NCI-H774 (cell line): Measurements from ENCODE around the gene SRP9.
"Not testable (repeated sequence)": the region's sequence is repeated elsewhere in the genome, so short reads cannot be mapped to it uniquely, and the experiment has no call there.

Experiments
- DNase-seq: peaks from one replicate; lab custom pipeline; 2025; lab: John Stamatoyannopoulos, UW

The SRP9 gene

DNA sequence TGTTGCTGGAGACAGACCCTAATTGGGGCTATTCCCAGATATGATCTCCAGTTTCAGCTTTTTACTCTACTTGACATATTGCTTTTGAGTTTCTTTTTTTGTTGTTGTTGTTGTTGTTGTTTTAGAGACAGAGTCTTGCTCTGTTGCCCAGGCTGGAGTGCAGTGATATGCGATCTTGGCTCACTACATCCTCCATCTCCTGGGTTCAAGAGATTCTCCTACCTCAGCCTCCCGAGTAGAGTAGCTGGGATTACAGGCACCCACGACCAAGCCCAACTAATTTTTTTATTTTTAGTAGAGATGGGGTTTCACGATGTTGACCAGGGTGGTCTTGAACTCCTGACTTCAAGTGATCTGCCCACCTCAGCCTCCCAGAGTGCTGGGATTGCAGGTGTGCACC lies 1.3 kb upstream of the SRP9 start:
- no peak for DNase-seq

DNA sequence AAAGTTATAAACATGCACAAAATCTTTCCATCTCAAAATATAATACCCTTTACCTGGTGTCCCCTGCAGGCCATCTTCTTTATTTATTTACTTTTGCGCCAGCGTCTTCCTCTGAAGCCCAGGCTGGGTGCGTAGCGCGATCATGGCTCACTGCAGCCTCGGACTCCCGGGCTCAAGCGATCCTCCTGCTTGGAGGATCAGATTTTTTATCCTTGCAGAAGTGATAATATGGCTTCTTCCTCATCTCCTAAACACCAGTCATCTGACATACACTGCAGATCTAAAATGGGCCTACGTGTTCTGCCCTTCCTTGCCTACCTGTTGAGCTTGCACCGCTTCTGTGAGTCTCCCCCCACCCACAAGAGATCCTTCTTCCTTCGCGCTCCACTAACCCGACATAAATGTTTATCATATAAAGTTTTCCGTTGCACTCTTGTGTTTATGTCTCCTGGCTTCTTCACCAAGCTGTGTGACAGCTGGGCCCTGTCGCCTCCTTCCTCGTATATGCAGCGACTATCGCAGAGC lies 506 bp upstream of the SRP9 start:
- peak; percentile 45 for DNase-seq

DNA sequence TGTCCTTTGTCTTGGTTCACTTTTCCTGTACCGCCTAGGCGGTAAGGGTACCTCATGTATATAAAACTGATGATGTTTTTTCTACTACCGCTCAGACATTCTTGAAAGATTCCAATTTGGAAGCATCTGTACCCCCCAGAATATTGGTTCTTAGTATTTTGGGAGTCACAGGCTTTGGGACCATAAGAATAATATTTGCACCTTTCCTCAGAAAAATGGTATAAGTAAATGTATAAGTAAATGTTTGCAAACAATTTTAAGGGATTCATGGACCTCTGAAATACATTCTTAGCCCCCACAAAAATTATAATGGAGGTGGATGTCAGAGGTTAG lies 677 bp downstream of the SRP9 start:
- no peak for DNase-seq

DNA sequence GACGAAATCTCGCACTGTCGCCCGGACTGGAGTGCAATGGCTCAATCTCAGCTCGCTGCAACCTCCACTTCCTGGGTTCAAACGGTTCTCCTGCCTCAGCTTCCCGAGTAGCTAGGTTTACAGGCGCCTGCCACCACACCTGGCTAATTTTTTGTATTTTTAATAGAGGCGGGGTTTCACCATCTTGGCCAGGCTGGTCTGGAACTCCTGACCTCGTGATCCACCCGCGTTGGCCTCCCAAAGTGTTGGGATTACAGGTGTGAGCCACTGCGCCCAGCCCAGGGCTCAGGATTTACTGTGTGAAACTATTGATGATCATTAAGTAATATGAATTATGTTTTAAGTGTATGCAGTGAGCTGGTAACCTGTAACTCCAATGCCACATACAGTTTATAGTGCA lies 1.5 kb downstream of the SRP9 start:
- DNase-seq = not testable (repeated sequence)

DNA sequence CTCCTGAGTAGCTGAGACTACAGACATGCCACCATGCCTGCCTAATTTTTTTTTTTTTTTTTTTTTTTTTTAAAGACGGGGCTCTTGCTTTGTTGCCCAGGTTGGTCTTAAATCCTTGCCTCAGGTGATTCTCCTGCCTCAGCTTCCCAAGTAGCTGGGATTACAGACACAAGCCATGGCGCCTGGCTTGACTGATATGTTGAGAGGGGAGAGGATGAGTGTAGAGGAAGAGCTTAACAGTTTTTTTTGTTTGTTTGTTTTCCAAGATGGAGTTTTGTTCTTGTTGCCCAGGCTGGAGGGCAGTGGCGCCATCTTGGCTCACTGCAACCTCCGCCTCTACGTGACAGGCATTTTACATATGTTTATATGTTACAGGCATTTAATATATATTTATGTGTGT lies 2.5 kb downstream of the SRP9 start:
- no peak for DNase-seq

DNA sequence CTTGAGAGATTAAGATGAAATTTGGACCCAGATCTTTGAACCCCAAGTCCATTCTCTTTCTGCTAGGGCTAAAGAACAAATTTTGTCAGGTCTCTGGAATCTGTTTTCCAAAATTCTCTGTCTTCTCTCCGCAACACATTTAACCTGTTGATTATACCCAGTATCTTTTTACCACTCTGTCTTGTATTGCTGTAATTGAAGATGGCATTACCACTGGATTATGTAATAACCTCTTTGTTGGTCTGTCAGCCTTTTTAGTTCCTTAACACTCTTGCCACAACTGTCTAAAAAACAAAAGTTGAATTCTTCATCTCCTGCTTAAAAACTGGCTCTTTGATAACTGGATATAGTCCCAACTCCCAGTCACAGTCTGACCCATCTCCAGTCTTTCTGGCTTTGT lies 3.0 kb downstream of the SRP9 start:
- DNase-seq = no peak

DNA sequence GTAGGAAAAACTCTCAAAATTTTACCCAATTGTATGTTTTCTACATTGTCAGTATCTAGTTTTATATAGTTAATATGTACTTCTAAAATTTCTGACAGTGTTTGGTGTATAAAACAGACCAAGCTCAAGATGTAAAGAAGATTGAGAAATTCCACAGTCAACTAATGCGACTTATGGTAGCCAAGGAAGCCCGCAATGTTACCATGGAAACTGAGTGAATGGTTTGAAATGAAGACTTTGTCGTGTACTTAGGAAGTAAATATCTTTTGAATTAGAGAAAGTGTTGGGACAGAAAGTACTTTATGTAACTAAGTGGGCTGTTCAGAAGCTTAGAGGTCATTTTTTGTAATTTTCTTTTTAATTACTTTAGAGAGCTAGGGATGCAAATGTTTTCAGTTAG lies 11.5 kb downstream of the SRP9 start:
- not testable (repeated sequence) for DNase-seq

DNA sequence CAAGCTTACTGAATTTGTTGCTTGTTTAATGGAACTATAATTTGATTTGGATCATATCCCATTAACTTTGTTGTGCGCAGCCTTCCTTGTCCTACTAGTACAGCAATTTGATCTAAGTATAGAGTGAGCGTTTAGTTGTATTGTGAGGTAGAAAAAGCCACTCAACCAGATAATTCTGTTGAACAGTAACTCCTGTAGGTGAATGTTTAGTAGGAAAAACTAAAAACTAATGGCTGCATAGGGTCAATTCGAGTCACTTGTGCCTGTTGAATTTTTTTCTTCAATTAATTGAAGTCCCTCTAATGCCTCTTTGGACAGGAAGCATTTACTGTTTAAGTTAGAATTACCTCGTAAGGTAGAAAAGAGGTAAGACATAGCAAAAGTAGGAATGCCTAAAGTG lies 17.3 kb downstream of the SRP9 start:
- DNase-seq = no peak

DNA sequence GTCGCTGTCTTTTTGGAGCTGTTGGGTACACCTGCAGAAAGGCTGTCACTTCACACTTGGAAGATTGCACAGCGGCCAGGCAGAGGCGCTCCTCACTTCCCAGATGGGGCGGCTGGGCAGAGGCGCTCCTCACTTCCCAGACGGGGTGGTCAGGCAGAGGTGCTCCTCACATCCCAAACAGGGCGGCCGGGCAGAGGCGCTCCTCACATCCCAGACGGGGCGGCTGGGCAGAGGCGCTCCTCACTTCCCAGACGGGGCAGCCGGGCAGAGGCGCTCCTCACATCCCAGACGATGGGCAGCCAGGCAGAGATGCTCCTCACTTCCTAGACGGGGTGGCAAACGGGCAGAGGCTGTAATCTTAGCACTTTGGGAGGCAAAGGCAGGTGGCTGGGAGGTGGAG lies 18.5 kb downstream of the SRP9 start:
- DNase-seq = not testable (repeated sequence)

DNA sequence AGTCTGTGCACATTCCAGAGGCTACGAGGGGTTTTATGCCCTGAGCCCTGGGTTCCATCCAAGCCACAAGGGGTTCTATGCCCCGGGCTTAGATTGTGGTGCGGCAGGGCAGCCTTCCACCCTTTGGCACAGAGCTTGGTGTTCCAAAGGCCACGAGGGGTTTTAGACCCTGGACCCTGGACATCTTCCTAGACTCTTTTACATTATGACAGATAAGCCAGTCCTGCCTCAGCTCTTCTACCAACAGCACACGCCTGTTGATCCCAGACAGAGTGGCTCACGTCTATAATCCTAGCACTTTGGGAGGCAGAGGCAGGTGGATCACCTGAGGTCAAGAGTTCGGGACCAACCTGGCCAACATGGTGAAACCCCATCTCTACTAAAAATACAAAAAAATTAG lies 23.5 kb downstream of the SRP9 start:
- DNase-seq = not testable (repeated sequence)

DNA sequence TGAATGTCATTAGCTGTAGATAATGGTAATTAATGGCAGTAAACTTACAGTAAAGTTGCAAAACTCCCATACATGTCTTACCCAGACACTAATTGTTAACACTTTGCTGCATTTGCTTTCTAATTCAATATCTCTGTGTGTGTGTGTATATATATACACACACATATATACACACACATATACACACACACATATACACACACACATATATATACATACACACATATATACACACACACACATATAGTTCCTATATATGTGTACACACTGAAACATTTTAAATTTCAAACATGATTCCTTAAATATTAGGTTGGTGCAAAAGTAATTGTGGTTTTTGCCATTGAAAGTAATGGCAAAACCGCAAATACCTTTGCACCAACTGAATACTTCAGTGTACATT lies 28.6 kb downstream of the SRP9 start:
- no peak for DNase-seq

DNA sequence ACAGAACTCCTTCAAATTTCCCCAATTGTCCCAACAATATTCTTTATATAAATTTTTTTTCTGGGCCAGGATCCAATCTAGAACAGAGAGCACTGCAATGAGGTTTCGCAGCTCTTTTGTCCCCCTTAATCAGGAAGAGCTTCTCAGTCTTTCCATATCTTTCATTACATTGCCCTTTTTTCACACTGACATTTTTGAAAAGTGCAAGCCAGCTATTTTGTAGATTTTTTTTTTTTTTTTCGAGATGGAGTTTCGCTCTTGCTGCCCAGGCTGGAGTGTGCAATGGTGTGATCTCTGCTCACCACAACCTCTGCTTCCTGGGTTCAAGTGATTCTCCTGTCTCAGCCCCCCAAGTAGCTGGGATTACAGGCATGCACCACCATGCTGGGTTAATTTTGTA lies 29.1 kb downstream of the SRP9 start:
- DNase-seq = not testable (repeated sequence)

DNA sequence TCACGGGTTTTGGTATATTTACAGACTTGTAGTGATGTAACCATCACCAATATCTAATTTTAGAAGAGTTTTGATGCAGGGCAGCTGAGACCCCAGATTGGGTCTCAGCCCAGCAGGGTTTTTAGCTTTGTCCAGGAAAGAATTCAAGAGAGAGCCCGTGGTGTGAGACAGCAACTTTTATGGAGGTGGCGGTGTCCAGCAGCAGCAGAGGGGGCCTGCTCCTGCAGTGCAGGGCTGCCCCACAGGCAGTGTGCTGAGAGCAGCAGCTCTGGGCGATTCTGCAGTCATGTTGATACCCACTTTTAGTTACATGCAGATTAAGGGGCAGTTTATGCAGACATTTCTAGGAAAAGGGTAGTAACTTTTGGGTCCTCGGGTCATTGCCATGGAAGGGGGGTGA lies 30.5 kb downstream of the SRP9 start:
- no peak for DNase-seq

DNA sequence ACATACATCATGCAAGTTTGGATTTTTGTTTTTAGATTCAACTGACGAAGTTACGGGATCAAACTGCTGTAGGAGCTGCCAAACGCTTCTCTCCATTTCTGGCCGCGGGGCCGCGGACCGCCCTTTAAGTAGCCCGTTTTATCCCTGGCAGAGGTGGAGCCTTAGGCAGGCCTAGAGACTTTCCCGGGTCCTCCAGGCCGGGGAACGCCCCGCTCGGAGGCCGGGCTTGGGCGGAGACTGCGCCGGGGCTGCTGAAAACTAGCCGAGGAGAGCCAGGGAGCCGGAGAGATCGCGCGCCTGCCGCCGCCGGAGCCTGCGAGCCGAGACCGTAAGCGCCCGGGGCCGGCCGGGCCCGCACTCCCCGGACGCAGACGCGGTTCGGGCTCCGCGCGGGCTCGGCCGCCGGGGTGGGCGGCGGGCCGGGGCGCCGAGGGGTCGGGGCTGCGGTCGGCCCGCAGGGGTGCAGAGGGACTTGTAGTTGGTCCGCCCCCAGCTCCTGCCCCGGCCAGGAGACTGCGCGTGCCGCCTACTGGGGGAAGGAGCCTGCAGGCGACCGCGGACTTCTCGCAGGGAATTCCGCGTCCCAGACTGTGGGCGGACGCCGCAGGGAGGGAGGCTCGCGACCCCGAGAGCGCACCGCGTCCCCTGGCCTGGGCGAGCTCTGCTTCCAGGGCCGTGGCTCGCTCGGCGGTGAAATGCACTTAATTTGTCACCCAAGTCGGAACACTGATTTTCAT lies 32.4 kb downstream of the SRP9 start, which contains the start of gene EPHX1:
Gene EPHX1, plus strand, starts transcription at position 283 of the 737 bp plus-strand sequence. CDS start 18,606 bp downstream, outside the sequence.
- peak; percentile 85 for DNase-seq

DNA sequence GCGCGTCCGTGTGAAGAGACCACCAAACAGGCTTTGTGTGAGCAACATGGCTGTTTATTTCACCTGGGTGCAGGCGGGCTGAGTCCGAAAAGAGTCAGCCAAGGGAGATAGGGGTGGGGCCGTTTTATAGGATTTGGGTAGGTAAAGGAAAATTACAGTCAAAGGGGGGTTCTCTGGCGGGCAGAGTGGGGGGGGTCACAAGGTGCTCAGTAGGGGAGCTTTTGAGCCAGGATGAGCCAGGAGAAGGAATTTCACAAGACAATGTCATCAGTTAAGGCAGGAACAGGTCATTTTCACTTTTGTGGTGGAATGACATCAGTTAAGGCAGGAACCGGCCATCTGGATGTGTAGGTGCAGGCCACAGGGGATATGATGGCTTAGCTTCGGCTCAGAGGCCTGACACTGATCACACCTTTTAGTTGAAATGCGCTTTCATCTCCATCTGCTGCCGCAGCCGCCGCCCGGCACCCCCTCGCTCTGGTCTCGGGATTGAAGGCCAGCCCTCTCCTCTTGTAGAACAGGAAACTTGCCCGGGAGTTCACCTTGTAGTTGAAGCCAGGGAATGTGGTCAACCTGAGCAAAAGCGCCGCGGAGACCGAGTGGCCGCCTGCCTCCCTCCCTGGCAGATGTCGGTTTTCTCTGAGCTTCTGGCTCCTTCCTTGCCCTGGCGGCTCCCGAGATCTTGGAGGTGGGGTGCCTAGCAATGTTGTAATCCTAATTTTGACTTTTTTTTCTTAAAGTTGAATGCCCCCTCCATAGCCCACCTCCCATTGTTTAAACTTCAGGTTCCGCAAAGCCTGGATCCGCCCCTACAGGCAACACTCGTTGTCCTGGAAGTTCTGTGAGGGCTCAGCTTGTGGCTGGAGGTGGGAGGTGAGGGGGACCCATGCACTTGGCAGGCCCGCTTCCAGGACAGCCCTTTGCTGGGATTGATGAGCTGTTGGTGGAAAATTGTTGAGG lies 33.2 kb downstream of the SRP9 start:
- not testable (repeated sequence) for DNase-seq

DNA sequence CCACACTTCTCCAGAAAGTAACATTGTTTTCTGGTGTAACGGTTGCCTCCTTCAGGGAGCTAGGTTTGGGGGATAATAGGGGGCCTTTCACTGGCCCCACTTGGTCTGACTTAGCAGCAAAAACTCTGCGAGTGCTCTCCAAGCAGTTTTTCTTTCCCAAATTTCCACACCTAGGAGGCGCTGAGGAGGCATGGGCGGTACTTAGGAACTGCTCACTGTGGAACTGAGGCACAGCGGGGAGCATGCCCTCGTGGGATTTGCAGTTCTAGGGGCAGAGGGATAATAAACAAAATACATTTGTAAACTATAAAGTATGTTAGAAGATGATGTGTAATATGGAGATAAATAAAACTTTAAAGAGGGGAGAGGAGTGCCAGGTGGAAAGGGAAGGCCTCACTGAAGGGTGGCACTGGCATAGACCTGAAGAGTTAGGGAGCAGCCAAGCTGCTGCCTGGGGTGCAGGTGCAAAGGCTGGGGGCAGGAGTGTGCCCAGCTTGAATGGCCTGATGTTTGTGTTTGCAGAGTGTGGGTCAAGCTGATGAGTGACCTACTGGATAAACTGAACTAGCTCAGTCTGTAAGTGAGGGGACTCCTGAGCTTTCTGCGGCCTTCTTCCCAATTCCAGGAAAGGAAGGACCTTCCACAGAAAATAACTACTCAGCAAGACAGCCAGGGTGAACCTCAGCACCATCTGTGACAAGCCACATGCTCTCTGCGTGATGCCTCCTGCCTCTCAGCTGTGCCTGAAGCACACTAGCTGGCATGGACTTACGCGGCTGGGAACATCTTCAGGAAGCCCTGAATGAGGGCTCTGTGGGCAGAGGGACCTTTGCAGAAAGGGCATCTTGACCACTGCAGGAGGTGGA lies 34.2 kb downstream of the SRP9 start:
- no peak for DNase-seq

DNA sequence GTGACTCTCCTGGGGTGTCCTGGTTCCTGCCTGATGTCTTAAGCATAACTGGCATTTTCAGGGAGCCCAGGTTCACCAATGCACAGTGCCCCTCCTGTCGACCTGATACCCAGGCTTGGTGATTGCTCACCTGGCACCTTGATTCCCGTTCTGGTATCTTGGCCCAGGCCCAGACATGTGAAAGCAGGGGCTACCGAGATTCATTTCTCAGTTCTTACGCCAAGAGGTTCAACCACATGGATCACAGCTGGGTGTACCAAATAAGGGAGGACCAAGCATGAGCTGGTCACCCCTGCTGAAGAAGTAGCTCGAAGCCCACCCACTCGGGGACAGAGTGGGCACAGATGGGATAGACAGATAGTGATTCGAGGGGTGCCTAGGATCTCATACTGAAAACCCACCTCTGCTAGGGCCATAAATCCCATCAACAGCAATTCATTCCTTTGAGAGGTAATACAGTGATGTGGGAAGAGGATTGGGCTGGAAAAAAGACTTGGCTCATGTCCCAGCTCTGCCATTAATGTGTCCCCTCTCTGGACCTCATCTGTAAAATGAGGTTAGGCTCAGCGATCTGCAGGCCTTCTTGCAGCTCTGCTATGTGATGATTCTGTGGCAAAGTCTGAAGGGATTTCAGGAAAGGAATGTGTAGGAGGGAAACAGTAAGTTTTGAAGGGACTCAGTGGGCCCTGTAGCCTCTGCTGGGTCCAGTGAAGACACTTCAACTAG lies 35.0 kb downstream of the SRP9 start:
- no peak for DNase-seq

DNA sequence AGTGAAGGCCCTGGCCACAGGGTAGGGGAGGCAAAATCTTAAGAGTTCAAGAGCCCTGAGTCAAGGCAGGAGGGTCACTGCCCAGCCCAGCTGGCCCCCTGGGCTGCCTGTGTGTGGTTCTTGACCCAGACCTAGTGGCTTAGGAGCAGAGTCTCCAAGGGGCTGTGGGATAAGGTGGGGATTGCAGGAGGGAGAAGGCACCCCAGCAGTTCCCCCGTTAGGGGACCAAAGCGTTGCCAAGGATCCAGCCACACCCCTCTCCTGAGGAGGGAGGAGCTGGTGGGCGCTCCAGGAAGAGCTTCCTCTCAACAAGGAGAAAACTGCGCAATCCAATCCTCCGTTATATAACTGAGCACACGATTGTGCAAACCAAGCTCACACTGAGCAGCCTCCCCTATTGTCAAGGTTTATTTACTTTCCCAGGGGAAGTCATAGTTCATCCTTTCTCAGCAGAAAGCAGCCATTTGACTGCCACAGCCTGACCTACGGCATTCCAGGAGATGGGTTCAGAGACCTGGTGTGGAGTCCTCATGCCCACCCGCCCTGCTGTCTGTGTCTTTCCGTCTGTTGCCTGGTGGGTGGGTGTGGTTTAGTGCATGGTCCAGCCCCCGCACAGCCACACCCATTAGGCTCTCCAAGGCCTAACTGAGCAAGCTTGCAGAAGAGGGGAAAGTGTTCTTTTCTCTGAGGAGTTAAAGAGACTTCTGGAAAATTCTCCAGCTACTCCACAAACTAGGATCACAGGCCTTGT lies 35.8 kb downstream of the SRP9 start:
- peak; percentile 66 for DNase-seq

DNA sequence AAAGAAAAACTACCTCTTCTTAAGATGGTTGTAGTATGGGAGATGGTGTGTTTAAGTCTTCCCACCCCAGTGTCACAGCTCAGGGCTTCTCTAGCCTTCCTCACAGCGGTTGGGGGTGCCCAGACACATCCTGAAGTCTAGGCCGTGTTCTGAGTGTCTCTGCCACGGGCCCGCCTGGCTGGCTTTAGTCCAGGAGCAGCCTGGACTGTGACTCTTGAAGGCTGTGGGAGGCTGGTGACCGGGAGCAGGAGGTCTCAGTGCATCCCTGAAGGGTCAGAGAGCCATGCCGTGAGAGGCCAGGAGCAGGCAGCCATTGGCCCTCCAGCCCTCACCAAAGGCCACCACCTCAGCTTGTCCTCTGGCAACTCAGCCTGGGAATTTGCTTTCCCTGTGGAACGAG lies 36.8 kb downstream of the SRP9 start:
- DNase-seq = no peak

DNA sequence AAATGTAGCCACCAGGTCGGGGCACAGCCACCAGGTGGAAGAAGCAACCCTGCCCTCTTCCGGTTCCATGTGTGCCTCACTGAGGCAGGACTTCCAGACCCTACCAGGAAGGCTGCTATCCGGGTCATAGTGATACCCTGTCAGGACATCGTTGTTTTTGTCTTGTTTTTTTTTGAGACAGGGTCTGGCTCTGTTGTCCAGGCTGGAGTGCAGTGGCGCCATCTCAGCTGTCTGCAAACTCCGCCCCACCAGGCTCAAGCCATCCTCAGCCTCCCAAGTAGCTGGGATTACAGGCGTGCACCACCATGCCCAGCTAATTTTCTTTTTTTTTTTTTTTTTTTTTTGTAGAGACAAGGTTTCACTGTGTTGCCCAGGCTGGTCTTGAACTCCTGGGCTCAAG lies 37.5 kb downstream of the SRP9 start:
- not testable (repeated sequence) for DNase-seq
